Brain microvascular endothelial cell (primary cell): ENCODE results near the gene IGSF9B.

ENCODE experiments used
- DNase-seq: peaks from one replicate; pipeline ENCODE4 v3.0.0-alpha.2; 2020
- H3K27ac ChIP-seq: fragments of 250-450 bp; sonication (Bioruptor Pico); 2 replicates; pipeline ENCODE4 v1.5.1; 2020; ENCODE audit warnings: mild to moderate bottlenecking, moderate library complexity
- H3K27me3 ChIP-seq: fragments of 250-450 bp; sonication (Bioruptor Pico); replicated peaks from 2 replicates; pipeline ENCODE4 v1.5.1; 2020; ENCODE audit warnings: mild to moderate bottlenecking
- H3K36me3 ChIP-seq: fragments of 250-450 bp; sonication (Bioruptor Pico); replicated peaks from 2 replicates; pipeline ENCODE4 v1.5.1; 2020; ENCODE audit warnings: mild to moderate bottlenecking
- H3K4me3 ChIP-seq: 2 replicates; pipeline ENCODE4 v1.5.1; 2011; ENCODE audit warnings: low read depth, mild to moderate bottlenecking, control low read depth, low read length, moderate library complexity
- in situ Hi-C: cut with HindIII; loops from 2 replicates; pipeline ENCODE4 v1.10.0; 2017; ENCODE audit warnings: low sequenced_read_pairs, low pct_ligation_motif_present
- TF ChIP-seq, protein P1 (sequence below): IDR thresholded peaks from 2 replicates; pipeline ENCODE4 v1.5.1; 2011; ENCODE audit warnings: low read depth, mild to moderate bottlenecking, moderate library complexity, low read length, control low read depth, inconsistent platforms; ENCODE audit errors: missing control alignments

The IGSF9B gene

DNA sequence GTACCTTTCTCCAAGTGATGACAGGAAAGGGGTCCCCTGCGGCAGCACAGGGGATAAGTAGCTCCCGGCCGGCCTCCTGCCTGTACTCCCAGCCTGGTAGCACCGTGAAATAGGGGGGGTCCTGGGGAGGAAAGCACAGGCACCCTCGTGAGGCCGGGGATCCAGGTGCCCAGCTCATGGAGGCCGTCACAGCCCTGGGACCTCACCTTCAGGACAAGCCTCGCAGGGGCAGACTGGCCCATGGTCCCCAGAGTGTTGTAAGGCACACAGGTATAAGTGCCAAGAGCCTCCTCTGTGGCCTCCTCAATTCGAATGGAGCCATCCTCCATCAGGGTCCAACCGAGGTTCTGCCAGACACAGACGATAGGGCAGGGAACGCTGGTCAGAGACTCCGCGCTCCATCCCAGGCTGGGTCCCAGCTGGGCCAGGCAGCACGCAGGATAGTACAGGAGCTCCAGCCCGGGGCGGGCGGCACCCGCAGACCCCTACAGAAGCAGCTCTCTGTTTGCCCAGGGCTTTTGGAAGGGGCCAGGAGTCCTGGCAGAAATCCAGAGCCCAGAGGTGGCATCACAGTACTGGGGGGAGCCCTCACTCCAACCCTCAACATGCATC, 25.2 kb downstream of the IGSF9B start:
- in situ Hi-C loops: no loop called here

DNA sequence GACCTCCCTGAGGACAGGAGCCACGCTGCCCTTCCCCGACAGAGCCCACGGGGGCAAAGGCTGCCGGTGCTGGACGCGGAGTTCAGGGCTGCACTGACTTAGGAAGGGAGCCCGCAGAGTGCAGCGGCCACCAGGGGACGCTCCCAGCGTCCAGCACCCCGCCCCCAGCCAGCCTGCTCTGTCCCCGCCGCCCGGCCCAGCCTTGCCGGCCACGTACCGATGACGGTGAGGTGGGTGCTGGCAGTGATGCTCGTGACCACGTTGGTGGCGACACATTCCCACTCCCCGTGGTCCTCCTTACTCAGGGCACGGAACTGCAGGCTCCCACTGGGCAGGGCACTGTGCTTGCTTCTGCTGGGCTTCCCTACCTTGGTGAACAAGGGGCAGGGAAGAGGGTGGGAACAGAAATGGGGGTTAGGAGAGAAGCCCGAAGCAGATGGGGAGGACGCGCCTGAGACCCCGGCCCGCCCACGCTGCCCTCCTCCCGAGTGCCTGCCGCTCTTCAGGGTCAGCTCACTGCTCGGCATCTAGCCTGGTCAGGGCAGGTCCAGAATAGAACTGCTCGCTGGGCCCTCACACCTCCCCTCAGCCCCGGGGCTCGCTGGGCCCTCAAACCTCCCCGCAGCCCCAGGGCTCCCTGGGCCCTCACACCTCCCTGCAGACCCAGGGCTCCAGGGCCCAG, 25.9 kb downstream of the IGSF9B start:
- TF ChIP-seq, protein P1, sequence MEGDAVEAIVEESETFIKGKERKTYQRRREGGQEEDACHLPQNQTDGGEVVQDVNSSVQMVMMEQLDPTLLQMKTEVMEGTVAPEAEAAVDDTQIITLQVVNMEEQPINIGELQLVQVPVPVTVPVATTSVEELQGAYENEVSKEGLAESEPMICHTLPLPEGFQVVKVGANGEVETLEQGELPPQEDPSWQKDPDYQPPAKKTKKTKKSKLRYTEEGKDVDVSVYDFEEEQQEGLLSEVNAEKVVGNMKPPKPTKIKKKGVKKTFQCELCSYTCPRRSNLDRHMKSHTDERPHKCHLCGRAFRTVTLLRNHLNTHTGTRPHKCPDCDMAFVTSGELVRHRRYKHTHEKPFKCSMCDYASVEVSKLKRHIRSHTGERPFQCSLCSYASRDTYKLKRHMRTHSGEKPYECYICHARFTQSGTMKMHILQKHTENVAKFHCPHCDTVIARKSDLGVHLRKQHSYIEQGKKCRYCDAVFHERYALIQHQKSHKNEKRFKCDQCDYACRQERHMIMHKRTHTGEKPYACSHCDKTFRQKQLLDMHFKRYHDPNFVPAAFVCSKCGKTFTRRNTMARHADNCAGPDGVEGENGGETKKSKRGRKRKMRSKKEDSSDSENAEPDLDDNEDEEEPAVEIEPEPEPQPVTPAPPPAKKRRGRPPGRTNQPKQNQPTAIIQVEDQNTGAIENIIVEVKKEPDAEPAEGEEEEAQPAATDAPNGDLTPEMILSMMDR: peak; percentile 35
- Histone ChIP-seq H3K27ac (no peak overlapping the region), H3K4me3 (no peak overlapping the region), H3K36me3 (no peaks in the 10 kb centered on the region), H3K27me3 (no peaks in the 10 kb centered on the region)
- no peak for DNase-seq
- in situ Hi-C loops: no loop called here

More for the DNA sequence above, 25.2 kb downstream of the IGSF9B start:
- H3K36me3 ChIP-seq: no peaks in the 10 kb centered on the region
- H3K27ac ChIP-seq: no peak overlapping the region
- DNase-seq: no peak
- H3K4me3 ChIP-seq: no peak overlapping the region
- TF ChIP-seq, protein P1: no peak
- no peaks in the 10 kb centered on the region for H3K27me3 ChIP-seq

DNA sequence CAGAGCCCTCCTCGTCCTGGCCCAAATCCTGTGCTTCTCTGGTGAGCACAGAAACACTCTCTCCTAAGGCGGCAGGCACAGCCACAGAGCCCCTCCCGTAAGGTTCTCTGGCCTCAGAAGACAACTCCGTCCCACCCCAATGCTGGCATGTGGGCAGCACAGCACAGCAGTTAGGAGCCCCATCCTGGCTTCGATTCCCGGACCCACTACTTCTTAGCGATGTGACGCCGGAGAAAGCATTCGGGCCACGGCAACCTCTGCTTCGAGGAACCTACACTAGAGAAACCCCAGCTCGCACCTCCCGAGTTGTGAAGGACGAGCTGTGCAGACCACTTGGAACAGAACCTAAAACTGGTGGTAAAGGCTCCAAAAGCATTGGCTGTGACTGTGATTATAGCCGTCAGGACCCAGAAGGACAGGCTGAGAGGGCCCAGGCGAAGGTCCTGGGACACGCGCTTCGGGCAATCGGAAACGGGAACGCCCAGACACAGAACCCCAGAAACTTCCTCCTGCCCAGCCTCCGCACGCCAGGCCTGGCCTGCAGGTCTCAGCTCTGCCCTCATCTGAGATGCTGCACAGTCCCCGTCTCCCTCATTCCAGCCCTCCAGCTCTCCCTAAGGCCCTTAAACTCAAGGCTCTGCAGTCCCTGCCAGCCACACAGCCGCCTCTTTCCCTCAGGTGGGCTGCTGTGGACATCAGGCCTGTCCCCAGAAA, 26.6 kb downstream of the IGSF9B start:
- H3K4me3 ChIP-seq: no peak overlapping the region
- no peak for DNase-seq
- H3K27ac ChIP-seq: no peak overlapping the region
- in situ Hi-C loops: no loop called here
- H3K27me3 ChIP-seq: no peaks in the 10 kb centered on the region
- H3K36me3 ChIP-seq: no peaks in the 10 kb centered on the region
- TF ChIP-seq, protein P1: no peak

DNA sequence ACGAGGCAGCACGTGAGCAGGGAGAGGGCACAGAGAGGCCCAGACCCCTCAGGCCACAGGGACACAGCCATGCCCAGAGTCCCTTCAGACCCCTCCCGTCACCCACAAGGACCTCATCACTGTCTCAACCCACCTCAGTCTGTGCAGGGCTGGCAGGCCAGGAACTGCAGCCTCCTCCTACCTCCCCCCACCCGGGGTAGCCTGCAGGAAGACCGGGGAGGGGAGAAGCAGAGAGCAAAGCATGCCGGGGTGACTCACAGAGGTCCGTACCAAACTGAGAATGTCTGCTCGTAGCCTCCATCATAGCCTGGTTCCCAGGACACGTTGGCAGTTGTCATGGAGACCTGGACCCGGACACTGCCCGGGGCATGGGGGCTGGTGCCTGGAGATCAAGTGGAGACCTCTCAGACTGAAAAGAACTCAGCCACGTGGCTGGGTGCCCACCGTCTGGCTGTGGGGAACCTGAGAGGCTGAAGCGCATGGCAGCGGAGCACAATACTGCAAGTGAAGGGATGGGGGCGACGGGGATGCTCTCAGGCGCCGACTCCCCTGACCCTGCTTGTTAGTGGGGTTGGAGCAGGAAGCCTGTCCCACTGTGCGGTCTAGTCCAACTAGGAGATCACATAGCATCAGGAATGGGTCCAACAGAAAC, 27.2 kb downstream of the IGSF9B start:
- in situ Hi-C loops: no loop called here
- H3K36me3 ChIP-seq: no peaks in the 10 kb centered on the region
- H3K4me3 ChIP-seq: no peak overlapping the region
- no peak for DNase-seq
- no peaks in the 10 kb centered on the region for H3K27me3 ChIP-seq
- H3K27ac ChIP-seq: no peak overlapping the region
- TF ChIP-seq, protein P1: no peak

DNA sequence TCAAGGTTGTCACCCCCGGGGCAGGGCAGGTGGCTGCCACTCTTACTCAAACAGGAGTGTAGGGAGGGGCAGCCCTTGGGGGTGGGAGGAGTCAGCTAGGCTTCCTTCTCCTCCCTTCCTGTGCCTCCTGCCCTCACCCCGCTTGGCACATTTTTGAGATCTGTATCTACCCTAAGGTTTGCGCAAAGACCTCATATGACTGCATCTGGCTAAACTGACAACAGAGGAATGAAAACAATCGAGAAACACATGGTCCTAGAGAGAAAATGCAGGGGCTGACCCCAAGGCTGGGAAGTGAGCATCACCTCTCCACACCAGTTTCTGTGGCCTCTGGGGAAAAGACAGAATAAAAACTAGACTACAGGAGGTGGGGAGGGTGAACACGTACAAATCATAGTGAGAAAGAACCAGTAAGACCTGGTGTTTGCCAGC, 28.1 kb downstream of the IGSF9B start:
- Histone ChIP-seq H3K36me3 (no peaks in the 10 kb centered on the region), H3K27ac (no peak overlapping the region), H3K27me3 (no peaks in the 10 kb centered on the region), H3K4me3 (no peak overlapping the region)
- TF ChIP-seq, protein P1: no peak
- no peak for DNase-seq
- in situ Hi-C loops: no loop called here
